GM10266 (cell line): ENCODE data around the gene MTARC1.

ENCODE experiments used
- DNase-seq: peaks from one replicate; pipeline ENCODE4 v3.0.0; 2012; ENCODE audit errors: extremely low spot score
- TF ChIP-seq, protein P1 (sequence below): IDR thresholded peaks from 2 replicates; pipeline ENCODE4 v1.5.1; 2012; ENCODE audit warnings: mild to moderate bottlenecking, low read depth; ENCODE audit not compliant: control insufficient read depth, insufficient read depth; ENCODE audit errors: missing control alignments

MTARC1 gene

DNA sequence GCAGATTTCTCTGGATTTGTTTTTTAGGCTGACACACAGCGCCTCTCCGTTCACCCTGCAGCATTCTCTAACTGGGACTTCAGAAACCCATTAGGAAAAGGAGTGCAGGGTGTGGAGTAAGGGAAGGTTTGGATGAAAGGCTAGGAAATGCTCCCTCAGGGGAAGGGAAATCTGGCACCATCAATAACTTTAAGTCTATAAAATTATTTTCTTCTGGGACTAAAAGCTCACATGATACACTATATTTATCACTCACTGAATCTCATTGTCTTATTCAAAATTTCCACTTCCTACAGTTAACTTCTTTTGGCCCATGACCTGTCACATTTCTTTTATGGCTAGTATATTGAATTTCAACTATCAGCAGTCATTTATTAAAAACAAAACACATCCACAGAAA, 46.7 kb downstream of the MTARC1 start:
- DNase-seq, result no peak
- TF ChIP-seq, protein P1, sequence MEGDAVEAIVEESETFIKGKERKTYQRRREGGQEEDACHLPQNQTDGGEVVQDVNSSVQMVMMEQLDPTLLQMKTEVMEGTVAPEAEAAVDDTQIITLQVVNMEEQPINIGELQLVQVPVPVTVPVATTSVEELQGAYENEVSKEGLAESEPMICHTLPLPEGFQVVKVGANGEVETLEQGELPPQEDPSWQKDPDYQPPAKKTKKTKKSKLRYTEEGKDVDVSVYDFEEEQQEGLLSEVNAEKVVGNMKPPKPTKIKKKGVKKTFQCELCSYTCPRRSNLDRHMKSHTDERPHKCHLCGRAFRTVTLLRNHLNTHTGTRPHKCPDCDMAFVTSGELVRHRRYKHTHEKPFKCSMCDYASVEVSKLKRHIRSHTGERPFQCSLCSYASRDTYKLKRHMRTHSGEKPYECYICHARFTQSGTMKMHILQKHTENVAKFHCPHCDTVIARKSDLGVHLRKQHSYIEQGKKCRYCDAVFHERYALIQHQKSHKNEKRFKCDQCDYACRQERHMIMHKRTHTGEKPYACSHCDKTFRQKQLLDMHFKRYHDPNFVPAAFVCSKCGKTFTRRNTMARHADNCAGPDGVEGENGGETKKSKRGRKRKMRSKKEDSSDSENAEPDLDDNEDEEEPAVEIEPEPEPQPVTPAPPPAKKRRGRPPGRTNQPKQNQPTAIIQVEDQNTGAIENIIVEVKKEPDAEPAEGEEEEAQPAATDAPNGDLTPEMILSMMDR, result no peak

DNA sequence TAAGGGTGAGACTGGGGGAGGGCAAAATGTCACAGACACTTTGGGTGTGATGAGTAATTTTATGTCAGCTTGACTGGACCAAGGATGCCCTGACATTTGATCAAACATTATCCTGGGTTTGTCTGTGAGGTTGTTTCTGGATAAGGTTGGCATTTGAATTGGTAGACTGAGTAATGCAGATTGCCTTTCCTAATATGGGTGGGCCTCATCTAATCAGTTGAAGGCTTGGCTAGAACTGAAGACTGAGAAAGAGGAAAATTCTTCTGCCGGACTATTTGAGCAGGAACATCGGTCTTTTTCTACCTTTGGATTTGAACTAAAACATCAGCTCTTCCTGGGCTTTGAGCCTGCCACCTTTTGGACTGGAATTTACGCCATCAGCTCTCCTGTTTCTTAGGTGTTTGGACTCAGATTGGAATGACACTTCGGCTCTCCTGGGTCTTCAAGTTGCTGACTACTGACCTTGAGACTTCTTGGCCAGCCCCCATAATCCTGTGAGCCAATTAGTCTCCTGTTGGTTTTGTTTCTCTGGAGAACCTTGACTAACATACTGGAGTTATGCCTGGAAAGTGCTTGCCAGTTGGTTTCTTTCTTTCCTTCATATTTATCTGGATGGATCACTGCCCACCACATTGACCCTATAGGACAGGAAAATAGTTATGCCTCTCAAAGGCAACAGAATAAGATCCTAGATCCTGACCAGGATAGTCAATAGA, 47.6 kb downstream of the MTARC1 start:
- no peak for DNase-seq
- TF ChIP-seq, protein P1, result no peak
